Osteoblast (primary cell): ENCODE results near the gene APH1A. TPM values are rescaled to one million over a fixed set of nuclear protein-coding genes. Genes with fewer than 3 reads are reported as not detected.

Experiments used
- DNase-seq: peaks from one replicate; pipeline ENCODE4 v3.0.0; 2011; ENCODE audit warnings: low spot score, mixed read lengths; ENCODE audit not compliant: insufficient read length; ENCODE audit errors: missing footprints
- H2AFZ ChIP-seq: 2 replicates; pipeline ENCODE4 v1.6.0; 2011; ENCODE audit warnings: mild to moderate bottlenecking, low read length
- H3K27ac ChIP-seq: 2 replicates; pipeline ENCODE4 v1.5.1; 2011; ENCODE audit warnings: mild to moderate bottlenecking, low read depth, low read length, moderate library complexity
- H3K27me3 ChIP-seq: 2 replicates; pipeline ENCODE4 v1.6.0; 2012; ENCODE audit warnings: mild to moderate bottlenecking, control low read depth, inconsistent platforms, low read length, moderate library complexity; ENCODE audit not compliant: insufficient read depth
- H3K36me3 ChIP-seq: 2 replicates; pipeline ENCODE4 v1.5.1; 2011; ENCODE audit warnings: mild to moderate bottlenecking, low read length, control low read depth, moderate library complexity; ENCODE audit not compliant: insufficient read depth
- H3K4me1 ChIP-seq: 2 replicates; pipeline ENCODE4 v1.5.1; 2011; ENCODE audit warnings: mild to moderate bottlenecking, low read length, control low read depth, moderate library complexity; ENCODE audit not compliant: insufficient read depth
- H3K4me2 ChIP-seq: 2 replicates; pipeline ENCODE4 v1.6.0; 2011; ENCODE audit warnings: mild to moderate bottlenecking, low read length; ENCODE audit not compliant: insufficient read depth
- H3K4me3 ChIP-seq: fragments of 200-600 bp; sonication (generic); 3 replicates; pipeline ENCODE4 v1.5.1; 2012; ENCODE audit warnings: mild to moderate bottlenecking, low read length, inconsistent platforms; ENCODE audit not compliant: insufficient read depth
- H3K79me2 ChIP-seq: 2 replicates; pipeline ENCODE4 v1.6.0; 2012; ENCODE audit warnings: mild to moderate bottlenecking, low read length, control low read depth, inconsistent platforms; ENCODE audit not compliant: insufficient read depth
- H3K9me3 ChIP-seq: 2 replicates; pipeline ENCODE4 v1.5.1; 2011; ENCODE audit warnings: low read depth, low read length, control low read depth
- H4K20me1 ChIP-seq: 2 replicates; pipeline ENCODE4 v1.6.0; 2012; ENCODE audit warnings: mild to moderate bottlenecking, low read length, control low read depth; ENCODE audit not compliant: insufficient read depth
- total RNA-seq: library from RNA; depleted of rRNA; stranded (reverse); fragments of >200 nt; gene quantifications from 2 replicates; pipeline ENCODE4 v1.2.3, GENCODE V29; 2012
- TF ChIP-seq, protein P1 (sequence below): IDR thresholded peaks from 2 replicates; pipeline ENCODE4 v1.5.1; 2011; ENCODE audit warnings: mild to moderate bottlenecking, low read depth, low read length, moderate library complexity; ENCODE audit errors: extremely low read depth

The APH1A gene
- total RNA-seq, 1 donor: 118 TPM

DNA sequence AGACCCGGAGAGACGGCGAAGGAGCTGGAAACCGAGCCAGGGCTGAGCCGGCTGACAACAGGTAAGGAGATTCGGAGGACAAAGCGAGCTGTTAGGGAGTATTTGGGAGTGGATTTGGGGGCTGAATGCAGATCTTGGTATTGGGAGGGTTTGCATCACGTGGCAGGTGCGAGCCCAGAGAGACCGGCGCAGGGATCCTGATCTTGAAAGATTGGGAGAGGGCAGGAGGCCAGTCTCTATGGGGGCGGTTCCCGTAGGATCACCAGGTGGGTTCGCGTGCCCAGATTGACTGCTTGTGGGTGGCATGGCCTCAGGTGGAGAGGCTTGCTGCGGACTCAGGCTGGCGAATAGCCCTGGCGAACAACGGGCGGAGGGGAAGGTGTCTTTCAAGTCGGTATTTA lies 13.7 kb upstream of the APH1A start:
- Histone ChIP-seq H2AFZ (peak overlapping the region; percentile 98), H3K9me3 (no peaks in the 10 kb centered on the region), H3K27me3 (no peaks in the 10 kb centered on the region), H4K20me1 (no peaks in the 10 kb centered on the region), H3K4me1 (peaks cover 24% of the 10 kb centered on the region), H3K4me3 (peak overlapping the region; percentile 90), H3K79me2 (peaks cover 12% of the 10 kb centered on the region), H3K27ac (peak overlapping the region; percentile 84), H3K36me3 (peaks cover 30% of the 10 kb centered on the region), H3K4me2 (peak overlapping the region; percentile 98)
- TF ChIP-seq, protein P1, sequence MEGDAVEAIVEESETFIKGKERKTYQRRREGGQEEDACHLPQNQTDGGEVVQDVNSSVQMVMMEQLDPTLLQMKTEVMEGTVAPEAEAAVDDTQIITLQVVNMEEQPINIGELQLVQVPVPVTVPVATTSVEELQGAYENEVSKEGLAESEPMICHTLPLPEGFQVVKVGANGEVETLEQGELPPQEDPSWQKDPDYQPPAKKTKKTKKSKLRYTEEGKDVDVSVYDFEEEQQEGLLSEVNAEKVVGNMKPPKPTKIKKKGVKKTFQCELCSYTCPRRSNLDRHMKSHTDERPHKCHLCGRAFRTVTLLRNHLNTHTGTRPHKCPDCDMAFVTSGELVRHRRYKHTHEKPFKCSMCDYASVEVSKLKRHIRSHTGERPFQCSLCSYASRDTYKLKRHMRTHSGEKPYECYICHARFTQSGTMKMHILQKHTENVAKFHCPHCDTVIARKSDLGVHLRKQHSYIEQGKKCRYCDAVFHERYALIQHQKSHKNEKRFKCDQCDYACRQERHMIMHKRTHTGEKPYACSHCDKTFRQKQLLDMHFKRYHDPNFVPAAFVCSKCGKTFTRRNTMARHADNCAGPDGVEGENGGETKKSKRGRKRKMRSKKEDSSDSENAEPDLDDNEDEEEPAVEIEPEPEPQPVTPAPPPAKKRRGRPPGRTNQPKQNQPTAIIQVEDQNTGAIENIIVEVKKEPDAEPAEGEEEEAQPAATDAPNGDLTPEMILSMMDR: no peak
- no peak for DNase-seq

DNA sequence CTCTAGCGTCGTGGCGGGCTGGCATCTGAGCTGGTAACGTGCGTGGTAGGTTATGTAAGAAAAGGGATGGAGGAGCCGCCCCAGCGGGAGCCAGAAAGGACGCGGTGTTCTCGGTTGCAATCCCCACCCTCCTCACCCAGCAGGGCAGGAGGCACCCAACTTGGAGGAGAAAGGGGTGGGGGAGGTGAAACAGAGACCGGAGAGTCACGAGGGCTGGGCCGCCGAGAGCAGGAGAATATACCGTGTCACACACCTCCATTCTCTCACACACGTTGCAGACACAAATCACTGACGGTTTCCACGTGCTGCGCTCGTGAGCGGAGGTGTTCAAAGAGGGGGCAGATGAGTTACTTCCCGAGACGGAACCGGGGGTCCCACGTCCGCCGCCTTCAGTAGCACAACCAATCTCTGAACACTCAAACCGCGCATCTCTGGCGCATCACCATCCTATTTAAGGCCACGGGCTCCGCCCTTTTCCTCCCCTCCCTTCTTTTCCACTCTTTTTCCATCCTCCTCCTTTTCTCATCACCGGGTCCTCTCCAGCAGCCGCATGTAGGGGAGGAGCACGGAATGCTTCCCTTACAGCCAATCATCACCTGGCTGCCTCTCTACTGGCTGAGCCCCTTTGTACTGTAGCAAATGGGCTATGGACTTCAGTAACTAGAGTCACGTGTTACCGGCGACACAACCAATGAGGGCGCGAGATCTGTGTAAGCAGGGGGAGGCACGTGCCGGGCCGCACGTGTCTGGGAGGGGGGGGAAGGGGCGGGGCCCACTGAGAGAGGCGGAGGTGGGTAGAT lies 13.1 kb upstream of the APH1A start, which contains the start of gene CIART:
CIART (plus strand) TSS at position 797 of the 800 bp plus-strand sequence. CDS start 714 bp downstream, outside the sequence.
- H2AFZ ChIP-seq: peak within 1 kb of the TSS; percentile 98
- TF ChIP-seq, protein P1: no peak
- H3K27me3 ChIP-seq: no peaks in the 10 kb centered on the region
- no peaks in the 10 kb centered on the region for H4K20me1 ChIP-seq
- DNase-seq: peak; percentile 96
- peak within 1 kb of the TSS; percentile 90 for H3K4me3 ChIP-seq
- H3K4me2 ChIP-seq: peak within 1 kb of the TSS; percentile 98
- H3K79me2 ChIP-seq: peaks cover 12% of the 10 kb centered on the region
- peaks cover 24% of the 10 kb centered on the region for H3K4me1 ChIP-seq
- no peaks in the 10 kb centered on the region for H3K9me3 ChIP-seq
- H3K36me3 ChIP-seq: peaks cover 27% of the 10 kb centered on the region
- peak within 1 kb of the TSS; percentile 89 for H3K27ac ChIP-seq

DNA sequence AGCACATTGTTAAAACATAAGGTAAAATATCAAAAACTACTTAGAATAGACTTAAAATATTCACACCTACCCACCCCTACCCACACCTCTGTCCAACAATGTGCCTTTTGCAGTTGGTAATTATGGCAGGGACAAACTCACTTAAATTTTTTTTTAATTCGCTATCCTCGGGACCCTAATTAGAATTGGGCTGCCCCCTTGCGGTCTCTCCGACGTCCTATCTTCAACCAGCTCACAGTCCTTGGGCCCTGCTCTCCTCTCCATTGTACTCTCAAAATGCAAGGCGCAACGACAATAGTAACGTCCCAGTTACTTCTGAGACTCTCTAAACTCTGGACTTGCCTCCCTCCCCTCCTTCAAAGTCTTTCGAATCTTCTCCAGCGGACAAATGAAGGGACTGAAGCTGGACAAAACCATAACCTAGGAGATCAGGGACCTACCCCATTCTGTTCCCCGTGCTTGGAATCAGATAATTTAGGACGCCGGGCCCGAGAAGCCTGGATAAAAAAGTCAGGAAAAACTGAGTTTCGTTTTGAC lies 12.5 kb upstream of the APH1A start:
- H3K4me3 ChIP-seq: peak overlapping the region; percentile 90
- H3K4me2 ChIP-seq: peak overlapping the region; percentile 98

More for the DNA sequence above, 12.5 kb upstream of the APH1A start:
- no peak for DNase-seq
- H3K9me3 ChIP-seq: no peaks in the 10 kb centered on the region
- peaks cover 12% of the 10 kb centered on the region for H3K79me2 ChIP-seq
- peaks cover 24% of the 10 kb centered on the region for H3K36me3 ChIP-seq
- no peaks in the 10 kb centered on the region for H4K20me1 ChIP-seq
- H3K27me3 ChIP-seq: no peaks in the 10 kb centered on the region
- H3K4me1 ChIP-seq: peaks cover 24% of the 10 kb centered on the region
- TF ChIP-seq, protein P1: peak; percentile 84
- H2AFZ ChIP-seq: peak overlapping the region; percentile 85
- H3K27ac ChIP-seq: peak overlapping the region; percentile 89
